Suprapubic skin (tissue), 4 donors: Measurements from ENCODE around the gene LMAN1L. TPM values are rescaled to one million over a fixed set of nuclear protein-coding genes. Genes with fewer than 3 reads are reported as not detected.

Source experiments
- DNase-seq, 2 donors: peaks; one replicate each; pipeline ENCODE4 v3.0.0-alpha.2; 2019; ENCODE audit warnings: low spot score in 2 of 2
- H3K27ac ChIP-seq: fragments of 200-600 bp; sonication (generic); one replicate; pipeline ENCODE4 v1.5.1; 2019
- H3K27me3 ChIP-seq: fragments of 200-600 bp; sonication (generic); one replicate; pipeline ENCODE4 v1.5.1; 2019
- H3K36me3 ChIP-seq: fragments of 200-600 bp; sonication (generic); one replicate; pipeline ENCODE4 v1.5.1; 2019
- H3K4me1 ChIP-seq: fragments of 200-600 bp; sonication (generic); one replicate; pipeline ENCODE4 v1.5.1; 2019
- H3K4me3 ChIP-seq: fragments of 200-600 bp; sonication (generic); one replicate; pipeline ENCODE4 v1.5.1; 2019; ENCODE audit warnings: mild to moderate bottlenecking
- H3K9me3 ChIP-seq: fragments of 200-600 bp; sonication (generic); one replicate; pipeline ENCODE4 v1.5.1; 2019
- EP300 ChIP-seq: sonication (generic); formaldehyde crosslinking; IDR thresholded peaks from one replicate; pipeline ENCODE4 v1.6.1; 2017; ENCODE audit warnings: antibody characterized with exemption
- POLR2A ChIP-seq, 2 donors: fragments of 450-650 bp; IDR thresholded peaks; one replicate each; pipeline ENCODE4 v1.6.1; 2017; ENCODE audit warnings: antibody characterized with exemption in 2 of 2, mild to moderate bottlenecking in 2 of 2, moderate library complexity in 2 of 2
- POLR2AphosphoS5 ChIP-seq, 3 donors: sonication (generic); formaldehyde crosslinking; IDR thresholded peaks; one replicate each; pipeline ENCODE4 v1.6.1; 2017; ENCODE audit warnings: antibody characterized with exemption in 3 of 3
- WGBS: methylation state at CpG from one replicate; pipeline ENCODE4 v1.1.5; 2018; 5-methylcytosine and 5-hydroxymethylcytosine counted together
- total RNA-seq, 4 donors: library from RNA; depleted of rRNA; stranded (reverse); fragments of >200 nt; gene quantifications; one replicate each; pipeline ENCODE4 v1.1.0, GENCODE V29; 2016
- TF ChIP-seq, protein P1 (sequence below), 2 donors: fragments of 200-600 bp in 1 of 2; fragments of 450-650 bp in 1 of 2; sonication (generic) in 1 of 2; IDR thresholded peaks; one replicate each; pipeline ENCODE4 v1.5.1; 2016 to 2019; ENCODE audit warnings: antibody characterized with exemption in 2 of 2, mild to moderate bottlenecking in 1 of 2, moderate library complexity in 1 of 2

Gene LMAN1L
- total RNA-seq, 4 donors from 2014 or later = 0.42 TPM; not detected in 3

DNA sequence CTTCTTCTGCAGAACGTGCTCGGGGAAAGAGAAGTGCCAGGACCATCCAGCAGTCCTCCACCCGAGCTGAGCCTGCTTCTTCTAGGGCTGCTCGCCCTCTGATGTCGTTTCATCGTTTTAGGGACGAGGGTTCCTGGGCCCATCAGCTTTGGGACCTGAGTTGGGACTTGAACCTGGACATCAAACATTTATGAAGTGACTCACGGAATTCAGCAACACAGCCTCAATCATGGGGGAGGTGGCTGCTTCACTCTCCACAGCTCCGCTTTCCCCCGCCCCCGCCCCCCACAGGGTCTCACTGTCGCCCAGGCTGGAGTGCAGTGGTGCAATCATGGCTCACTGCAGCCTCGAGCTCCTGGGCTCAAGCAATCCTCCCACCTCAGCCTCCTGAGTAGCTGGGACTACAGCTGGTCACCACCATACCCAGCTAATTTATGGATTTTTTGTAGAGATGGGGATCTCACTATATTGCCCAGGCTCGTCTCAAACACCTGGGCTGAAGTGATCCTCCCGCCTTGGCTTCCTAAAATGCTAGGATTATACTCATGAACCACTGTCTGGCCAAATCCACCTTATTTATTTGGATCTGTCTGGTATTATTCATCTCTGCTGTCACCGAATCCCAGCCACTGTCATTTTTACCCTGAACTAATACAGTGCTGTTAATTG, 61.3 kb downstream of the LMAN1L start:
- TF ChIP-seq EP300 = no peak
- TF ChIP-seq, protein P1, sequence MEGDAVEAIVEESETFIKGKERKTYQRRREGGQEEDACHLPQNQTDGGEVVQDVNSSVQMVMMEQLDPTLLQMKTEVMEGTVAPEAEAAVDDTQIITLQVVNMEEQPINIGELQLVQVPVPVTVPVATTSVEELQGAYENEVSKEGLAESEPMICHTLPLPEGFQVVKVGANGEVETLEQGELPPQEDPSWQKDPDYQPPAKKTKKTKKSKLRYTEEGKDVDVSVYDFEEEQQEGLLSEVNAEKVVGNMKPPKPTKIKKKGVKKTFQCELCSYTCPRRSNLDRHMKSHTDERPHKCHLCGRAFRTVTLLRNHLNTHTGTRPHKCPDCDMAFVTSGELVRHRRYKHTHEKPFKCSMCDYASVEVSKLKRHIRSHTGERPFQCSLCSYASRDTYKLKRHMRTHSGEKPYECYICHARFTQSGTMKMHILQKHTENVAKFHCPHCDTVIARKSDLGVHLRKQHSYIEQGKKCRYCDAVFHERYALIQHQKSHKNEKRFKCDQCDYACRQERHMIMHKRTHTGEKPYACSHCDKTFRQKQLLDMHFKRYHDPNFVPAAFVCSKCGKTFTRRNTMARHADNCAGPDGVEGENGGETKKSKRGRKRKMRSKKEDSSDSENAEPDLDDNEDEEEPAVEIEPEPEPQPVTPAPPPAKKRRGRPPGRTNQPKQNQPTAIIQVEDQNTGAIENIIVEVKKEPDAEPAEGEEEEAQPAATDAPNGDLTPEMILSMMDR (IDR thresholded peaks at IDR 0.05) = no peak
- no peak for TF ChIP-seq POLR2A (IDR thresholded peaks at IDR 0.05)
- no peak for TF ChIP-seq POLR2AphosphoS5 (IDR thresholded peaks at IDR 0.05)
- Histone ChIP-seq H3K27me3 (no peaks in the 10 kb centered on the region), H3K4me3 (peak overlapping the region; percentile 81), H3K4me1 (peaks cover 47% of the 10 kb centered on the region), H3K9me3 (no peaks in the 10 kb centered on the region), H3K36me3 (no peaks in the 10 kb centered on the region), H3K27ac (peak overlapping the region; percentile 97)
- WGBS = 35% methylated on average over 9 of the region's 16 CpGs
- no peak for DNase-seq

Other genes with a start within 250 kb of the LMAN1L start
- gene CLK3, start 197.0 kb upstream of the LMAN1L start, total RNA-seq = 100 to 1,000 TPM in 3 of 4 donors, 10 to 100 TPM in 1; 93.1 to 244 (median 115) TPM
- gene EDC3, start 116.8 kb upstream of the LMAN1L start, total RNA-seq = 10 to 100 TPM; 13.0 to 52.4 (median 23.5) TPM
- gene CYP1A1, start 87.3 kb upstream of the LMAN1L start, total RNA-seq = 1 to 10 TPM in 3 of 4 donors, under 1 TPM in 1; 0.64 to 6.0 (median 2.8) TPM
- gene CYP1A2, start 64.0 kb upstream of the LMAN1L start, total RNA-seq = not detected
- gene CSK, start 30.8 kb upstream of the LMAN1L start, total RNA-seq = 10 to 100 TPM; 33.1 to 45.2 (median 35.5) TPM
- under 1 TPM in 1 of 4 donors, not detected in 3; 0.47 TPM for gene CPLX3, start 13.8 kb downstream of the LMAN1L start, total RNA-seq
- 100 to 1,000 TPM; 105 to 330 (median 129) TPM for gene ULK3, start 30.3 kb downstream of the LMAN1L start, total RNA-seq
- gene SCAMP2, start 60.5 kb downstream of the LMAN1L start, total RNA-seq = 100 to 1,000 TPM in 2 of 4 donors, 10 to 100 TPM in 2; 82.7 to 120 (median 102) TPM
- 10 to 100 TPM; 17.1 to 59.2 (median 41.4) TPM for gene MPI, start 77.2 kb downstream of the LMAN1L start, total RNA-seq
- gene FAM219B, start 94.0 kb downstream of the LMAN1L start, total RNA-seq = 10 to 100 TPM; 49.4 to 96.2 (median 68.0) TPM
- 100 to 1,000 TPM; 114 to 130 (median 122) TPM for gene COX5A, start 125.2 kb downstream of the LMAN1L start, total RNA-seq
- 1 to 10 TPM; 3.5 to 7.8 (median 6.1) TPM for gene RPP25, start 143.9 kb downstream of the LMAN1L start, total RNA-seq
- gene SCAMP5, start 182.7 kb downstream of the LMAN1L start, total RNA-seq = 1 to 10 TPM in 3 of 4 donors, under 1 TPM in 1; 0.53 to 4.5 (median 2.7) TPM
- gene PPCDC, start 210.8 kb downstream of the LMAN1L start, total RNA-seq = 10 to 100 TPM in 2 of 4 donors, 1 to 10 TPM in 2; 7.4 to 25.7 (median 13.1) TPM